GM12873 (cell line): ENCODE results near the gene VPS13C.

Source experiments
- TF ChIP-seq, protein P1 (sequence below): IDR thresholded peaks from 2 replicates; pipeline ENCODE4 v1.5.1; 2012; ENCODE audit warnings: low read depth, mild to moderate bottlenecking, moderate library complexity, low read length, control low read depth; ENCODE audit not compliant: insufficient read depth; ENCODE audit errors: missing control alignments

VPS13C gene

GRCh38 chr15:61856295-61856694, 204.0 kb downstream of the VPS13C start:
- TF ChIP-seq, protein P1, sequence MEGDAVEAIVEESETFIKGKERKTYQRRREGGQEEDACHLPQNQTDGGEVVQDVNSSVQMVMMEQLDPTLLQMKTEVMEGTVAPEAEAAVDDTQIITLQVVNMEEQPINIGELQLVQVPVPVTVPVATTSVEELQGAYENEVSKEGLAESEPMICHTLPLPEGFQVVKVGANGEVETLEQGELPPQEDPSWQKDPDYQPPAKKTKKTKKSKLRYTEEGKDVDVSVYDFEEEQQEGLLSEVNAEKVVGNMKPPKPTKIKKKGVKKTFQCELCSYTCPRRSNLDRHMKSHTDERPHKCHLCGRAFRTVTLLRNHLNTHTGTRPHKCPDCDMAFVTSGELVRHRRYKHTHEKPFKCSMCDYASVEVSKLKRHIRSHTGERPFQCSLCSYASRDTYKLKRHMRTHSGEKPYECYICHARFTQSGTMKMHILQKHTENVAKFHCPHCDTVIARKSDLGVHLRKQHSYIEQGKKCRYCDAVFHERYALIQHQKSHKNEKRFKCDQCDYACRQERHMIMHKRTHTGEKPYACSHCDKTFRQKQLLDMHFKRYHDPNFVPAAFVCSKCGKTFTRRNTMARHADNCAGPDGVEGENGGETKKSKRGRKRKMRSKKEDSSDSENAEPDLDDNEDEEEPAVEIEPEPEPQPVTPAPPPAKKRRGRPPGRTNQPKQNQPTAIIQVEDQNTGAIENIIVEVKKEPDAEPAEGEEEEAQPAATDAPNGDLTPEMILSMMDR, result peak; percentile 16

DNA sequence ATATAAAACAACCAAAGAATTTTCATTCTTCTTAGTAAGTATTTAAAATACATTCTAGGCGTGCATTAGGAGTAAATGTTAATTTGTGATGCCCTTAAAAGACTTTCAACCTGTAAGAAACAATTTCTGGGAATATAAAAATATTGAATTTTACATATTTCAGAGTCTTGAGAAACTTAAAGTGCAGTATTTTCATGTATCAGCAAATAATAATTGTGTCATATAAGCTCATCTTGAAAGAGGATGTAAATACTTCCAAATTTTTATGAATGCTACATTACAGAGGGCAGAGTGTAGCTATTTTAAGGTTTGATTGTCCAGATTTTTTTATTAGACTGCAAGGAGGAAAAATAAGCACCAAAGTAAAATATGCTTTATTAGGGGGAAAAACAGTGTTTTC, 207.1 kb downstream of the VPS13C start:
- TF ChIP-seq, protein P1, result no peak

- TF ChIP-seq, protein P1, result no peak
Measured at GRCh38 chr15:61851955-61852354, 208.3 kb downstream of the VPS13C start.

DNA sequence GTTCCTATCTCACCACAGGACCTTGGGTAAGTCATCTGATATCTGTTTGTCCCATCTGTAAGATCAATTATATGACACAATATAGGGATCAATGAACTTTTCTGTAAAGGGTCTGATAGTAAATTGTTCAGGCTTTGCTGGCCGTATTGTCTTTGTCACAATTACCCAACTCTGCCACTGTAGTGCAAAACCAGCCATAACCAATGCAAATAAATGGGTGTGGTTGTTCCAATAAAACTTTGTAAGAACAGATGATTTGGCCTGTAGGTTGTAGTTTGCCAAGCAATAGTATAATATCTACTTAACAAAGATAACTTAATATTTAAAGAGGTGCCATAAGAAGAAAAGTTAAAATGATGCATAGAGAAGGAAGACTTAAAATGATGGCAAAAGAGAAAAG, 210.8 kb downstream of the VPS13C start:
- TF ChIP-seq, protein P1, result no peak

DNA sequence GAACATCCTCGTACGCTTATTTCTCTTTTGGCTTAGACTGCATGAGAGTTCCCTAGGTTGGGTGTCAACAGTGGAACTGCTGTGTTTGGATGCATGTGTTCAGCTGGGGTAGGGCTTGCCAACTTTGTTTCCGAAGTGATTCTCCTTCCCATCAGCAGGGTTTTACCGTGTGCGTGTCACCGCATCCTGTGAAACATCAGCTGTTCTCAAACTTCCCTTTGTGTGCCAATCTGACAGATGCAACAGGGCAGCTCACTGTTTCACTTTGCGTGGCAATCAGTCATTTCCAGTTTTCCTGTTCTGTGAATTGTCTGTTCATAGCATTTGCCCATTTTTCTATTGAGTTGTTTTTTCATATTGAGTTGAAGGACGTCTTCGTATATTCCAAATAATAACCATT, 218.8 kb downstream of the VPS13C start:
- TF ChIP-seq, protein P1, result no peak

DNA sequence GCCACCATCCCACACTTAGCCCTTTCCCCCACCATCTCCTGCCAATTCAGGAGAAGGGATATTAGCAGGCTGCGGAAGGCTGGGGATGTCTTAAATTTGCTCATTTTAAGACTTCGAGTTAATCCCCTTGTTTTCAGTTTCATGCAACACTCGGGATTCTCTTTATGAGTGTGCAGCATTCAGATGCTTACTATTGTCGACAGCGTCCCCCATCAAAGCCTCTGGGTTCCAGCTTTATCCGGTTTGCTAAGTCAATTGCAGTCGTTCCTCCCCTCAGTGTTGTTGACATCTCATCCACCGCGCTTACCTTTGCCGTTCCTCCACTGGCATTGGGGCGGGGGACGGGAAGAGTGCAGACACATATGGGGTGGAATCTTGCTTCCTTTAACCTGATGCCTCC, 220.2 kb downstream of the VPS13C start:
- TF ChIP-seq, protein P1, result no peak

GRCh38 chr15:61839546-61839945, 220.7 kb downstream of the VPS13C start:
- TF ChIP-seq, protein P1, result no peak

DNA sequence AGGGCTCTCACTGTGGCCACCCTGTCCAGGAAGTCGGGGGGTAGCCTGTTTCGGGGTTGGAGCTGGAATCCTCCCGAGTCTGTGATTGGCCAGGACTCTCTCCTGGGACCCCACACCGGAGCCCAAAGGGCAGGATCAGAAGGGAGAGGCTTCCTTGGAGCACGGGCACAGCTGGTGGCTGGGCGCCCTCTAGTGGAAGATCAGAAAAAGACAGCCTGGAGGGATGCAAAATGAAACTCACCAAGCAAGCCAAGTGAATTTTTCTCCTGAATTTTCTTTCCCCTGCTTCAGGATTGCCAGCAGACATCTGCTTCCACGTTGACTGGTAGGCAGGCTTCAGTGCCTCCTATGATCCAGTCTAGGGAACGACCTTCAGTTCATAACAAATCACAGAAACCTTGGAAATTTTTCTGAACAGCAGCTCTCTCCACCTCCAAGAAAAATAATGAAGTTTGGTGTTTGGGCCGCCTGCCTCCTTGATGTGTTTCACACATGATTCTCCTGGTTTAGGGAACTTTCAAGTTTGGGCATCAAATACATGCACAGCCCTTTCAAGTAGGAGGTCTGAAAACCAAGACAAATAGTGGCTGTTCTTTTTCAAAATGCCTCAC, 224.6 kb downstream of the VPS13C start:
- TF ChIP-seq, protein P1, result peak; percentile 96
